Testis (tissue), 3 donors: Measurements from ENCODE around the gene ZNF605. TPM values are rescaled to one million over a fixed set of nuclear protein-coding genes. Genes with fewer than 3 reads are reported as not detected.
A peak's percentile ranks its signal among the peaks of the same experiment; 100 is the strongest.
"Not testable (repeated sequence)": the region's sequence is repeated elsewhere in the genome, so short reads cannot be mapped to it uniquely, and the experiment has no call there.

Experiments used
- DNase-seq: peaks from one replicate; pipeline ENCODE4 v3.0.0-alpha.2; 2019
- H3K27ac ChIP-seq, 2 donors: fragments of 200-600 bp; sonication (generic); one replicate each; pipeline ENCODE4 v1.5.1; 2019
- H3K27me3 ChIP-seq: fragments of 200-600 bp; sonication (generic); one replicate; pipeline ENCODE4 v1.5.1; 2019
- H3K36me3 ChIP-seq: fragments of 200-600 bp; sonication (generic); one replicate; pipeline ENCODE4 v1.5.1; 2017; ENCODE audit warnings: low read depth; ENCODE audit errors: missing control alignments
- H3K4me1 ChIP-seq: fragments of 200-600 bp; sonication (generic); one replicate; pipeline ENCODE4 v1.5.1; 2019
- H3K4me3 ChIP-seq, 2 donors: fragments of 200-600 bp; sonication (generic); one replicate each; pipeline ENCODE4 v1.5.1; 2017 to 2019
- H3K9me3 ChIP-seq: fragments of 200-600 bp; sonication (generic); one replicate; pipeline ENCODE4 v1.5.1; 2017
- CTCF ChIP-seq, 3 experiments: fragments of 450-650 bp in 2 of 3; fragments of 200-600 bp in 1 of 3; sonication (generic) in 1 of 3; IDR thresholded peaks; one replicate each; pipeline ENCODE4 v1.5.1; 2016 to 2019; ENCODE audit warnings: antibody characterized with exemption in 3 of 3, mild to moderate bottlenecking in 2 of 3, moderate library complexity in 1 of 3
- POLR2A ChIP-seq: fragments of 450-650 bp; IDR thresholded peaks from one replicate; pipeline ENCODE4 v1.6.1; 2017; ENCODE audit warnings: antibody characterized with exemption, mild to moderate bottlenecking, moderate library complexity
- whole genome bisulfite sequencing, 2 donors: methylation state at CpG; one replicate each; pipeline ENCODE4 v1.1.5; 2018; 5-methylcytosine and 5-hydroxymethylcytosine counted together
- intact Hi-C: fragments of 100-400 bp; cut with DNase I; formaldehyde crosslinking; loops from one replicate; pipeline ENCODE4 v1.15.1; 2023; ENCODE audit warnings: low total_unique reads
- polyA plus RNA-seq: library from polyadenylated mRNA; stranded (reverse); fragments of 350-450 nt; fragmentation: Illumina TruSeq; extraction: RNeasy Lipid Tissue Mini Kit (QIAGEN cat#74804); gene quantifications from one replicate; pipeline ENCODE4 v1.2.3, GENCODE V29; 2014; ENCODE audit warnings: low read depth, low replicate concordance; ENCODE audit not compliant: insufficient read depth
- total RNA-seq, 2 donors: library from RNA; depleted of rRNA; stranded (reverse); fragments of >200 nt; gene quantifications; one replicate each; pipeline ENCODE4 v1.2.3, GENCODE V29; 2016

The ZNF605 gene
- total and polyA plus RNA-seq, 3 donors from 2014 or later, result 3.2 to 14.6 (median 13.4) TPM

- H3K9me3 ChIP-seq, H3K36me3 ChIP-seq, H3K4me1 ChIP-seq, H3K4me3 ChIP-seq, H3K27ac ChIP-seq, H3K27me3 ChIP-seq, intact Hi-C loops: not testable (repeated sequence)
- WGBS, 2 donors, result 42% methylated on average over 8 to 10 of the region's 10 CpGs
- DNase-seq, result peak; percentile 68
- TF ChIP-seq CTCF (IDR thresholded peaks at IDR 0.05), result peak in 1 of 3 experiments; percentile 38
Measured at GRCh38 chr12:132963947-132964346, 7.8 kb upstream of the ZNF605 start.

GRCh38 chr12:132961790-132962189 lies 5.7 kb upstream of the ZNF605 start:
- DNase-seq, intact Hi-C loops: not testable (repeated sequence)
- WGBS, 2 donors, result 90 to 95% methylated on average over 14 of the region's 14 CpGs

GRCh38 chr12:132955094-132956010 lies 754 bp downstream of the ZNF605 start:
- peak overlapping the region; percentile 89 to 95 for H3K4me3 ChIP-seq
- peak overlapping the region; percentile 85 to 96 for H3K27ac ChIP-seq
- WGBS, 2 donors, result 5 to 8% methylated on average over 29 to 39 of the region's 39 CpGs
- H3K27me3 ChIP-seq, result no peaks in the 10 kb centered on the region
- H3K36me3 ChIP-seq, result no peaks in the 10 kb centered on the region
- peak; percentile 34 for DNase-seq
- no peaks in the 10 kb centered on the region for H3K9me3 ChIP-seq
- peaks cover 6% of the 10 kb centered on the region for H3K4me1 ChIP-seq
- intact Hi-C loops, result no loop called here
- TF ChIP-seq CTCF (IDR thresholded peaks at IDR 0.05) (no peak), POLR2A (no peak)

More at GRCh38 chr12:132961790-132962189, 5.7 kb upstream of the ZNF605 start:
- not testable (repeated sequence) for H3K27ac ChIP-seq, H3K9me3 ChIP-seq, H3K27me3 ChIP-seq, H3K4me1 ChIP-seq, H3K4me3 ChIP-seq, H3K36me3 ChIP-seq

- intact Hi-C loops, result no loop called here
- H3K9me3 ChIP-seq, result no peaks in the 10 kb centered on the region
- TF ChIP-seq CTCF (IDR thresholded peaks at IDR 0.05), result no peak
- no peak for TF ChIP-seq POLR2A
Measured at GRCh38 chr12:132954471-132955048, 1.5 kb downstream of the ZNF605 start.

GRCh38 chr12:132953771-132954170 lies 2.3 kb downstream of the ZNF605 start:
- intact Hi-C loops, result no loop called here
- TF ChIP-seq POLR2A, result no peak
- TF ChIP-seq CTCF (IDR thresholded peaks at IDR 0.05), result no peak
- H3K4me1 ChIP-seq, result peaks cover 6% of the 10 kb centered on the region
- H3K36me3 ChIP-seq, result no peaks in the 10 kb centered on the region
- DNase-seq, result no peak
- H3K9me3 ChIP-seq, result no peaks in the 10 kb centered on the region
- WGBS, 2 donors, result 83 to 87% methylated on average over 7 of the region's 7 CpGs
- H3K27me3 ChIP-seq, result no peaks in the 10 kb centered on the region
- H3K4me3 ChIP-seq, result no peak overlapping the region
- no peak overlapping the region for H3K27ac ChIP-seq

More at GRCh38 chr12:132954471-132955048, 1.5 kb downstream of the ZNF605 start:
- DNase-seq, result no peak
- H3K36me3 ChIP-seq, result no peaks in the 10 kb centered on the region
- H3K4me3 ChIP-seq, result peak overlapping the region; percentile 89 to 95
- WGBS, 2 donors, result 56 to 88% methylated on average over 14 of the region's 14 CpGs
- no peaks in the 10 kb centered on the region for H3K27me3 ChIP-seq
- H3K4me1 ChIP-seq, result peaks cover 6% of the 10 kb centered on the region
- H3K27ac ChIP-seq, result peak overlapping the region in 1 of 2 donors; percentile 96
